GM18499 (cell line): Measurements from ENCODE around the gene PPM1G.
"Not testable (repeated sequence)": the region's sequence is repeated elsewhere in the genome, so short reads cannot be mapped to it uniquely, and the experiment has no call there.

Experiments used
- ATAC-seq: cut with Tn5 transposase; IDR thresholded peaks from one replicate; pipeline ENCODE4 v1.9.1; 2021; ENCODE audit warnings: moderate number of reproducible peaks; ENCODE audit not compliant: insufficient read depth, unreplicated experiment

Gene PPM1G

GRCh38 chr2:27409321-27410073 lies at the start of gene PPM1G:
PPM1G (minus strand) TSS chr2:27409591; CDS start chr2:27409422, 169 bp downstream.
- ATAC-seq, result peak; percentile 70

GRCh38 chr2:27453968-27454367 lies 44.6 kb upstream of the PPM1G start:
- ATAC-seq, result no peak

GRCh38 chr2:27451095-27451494 lies 41.7 kb upstream of the PPM1G start:
- ATAC-seq, result no peak

- no peak for ATAC-seq
Measured at GRCh38 chr2:27448381-27448780, 39.0 kb upstream of the PPM1G start.

GRCh38 chr2:27446057-27446456 lies 36.7 kb upstream of the PPM1G start:
- no peak for ATAC-seq

GRCh38 chr2:27445615-27446014 lies 36.2 kb upstream of the PPM1G start:
- ATAC-seq, result no peak

GRCh38 chr2:27445155-27445554 lies 35.8 kb upstream of the PPM1G start:
- ATAC-seq, result no peak

- ATAC-seq, result no peak
Measured at GRCh38 chr2:27442920-27443282, 33.5 kb upstream of the PPM1G start.

- ATAC-seq, result no peak
Measured at GRCh38 chr2:27441958-27442919, 32.8 kb upstream of the PPM1G start, which contains the start of gene KRTCAP3. KRTCAP3 (plus strand) TSS chr2:27442381; CDS start chr2:27442413, 32 bp downstream.

GRCh38 chr2:27441226-27441926 lies 32.0 kb upstream of the PPM1G start:
- ATAC-seq, result no peak

GRCh38 chr2:27435628-27436027 lies 26.2 kb upstream of the PPM1G start:
- no peak for ATAC-seq

GRCh38 chr2:27431395-27431794 lies 22.0 kb upstream of the PPM1G start:
- no peak for ATAC-seq

- ATAC-seq, result peak; percentile 30
Measured at GRCh38 chr2:27428978-27429541, 19.7 kb upstream of the PPM1G start.

GRCh38 chr2:27428213-27428977 lies 19.0 kb upstream of the PPM1G start, which contains the start of gene NRBP1:
NRBP1 (plus strand) TSS chr2:27428631; CDS start chr2:27433274, 4,643 bp downstream.
- ATAC-seq, result peak; percentile 61

GRCh38 chr2:27427863-27428212 lies 18.4 kb upstream of the PPM1G start:
- no peak for ATAC-seq

GRCh38 chr2:27425039-27425438 lies 15.6 kb upstream of the PPM1G start:
- ATAC-seq, result not testable (repeated sequence)

GRCh38 chr2:27422958-27423357 lies 13.6 kb upstream of the PPM1G start:
- ATAC-seq, result no peak

GRCh38 chr2:27421660-27422250 lies 12.4 kb upstream of the PPM1G start:
- no peak for ATAC-seq

GRCh38 chr2:27420996-27421395 lies 11.6 kb upstream of the PPM1G start:
- no peak for ATAC-seq
